PC-9 (cell line): Measurements from ENCODE around the gene ZNF609. TPM values are rescaled to one million over a fixed set of nuclear protein-coding genes. Genes with fewer than 3 reads are reported as not detected.

Source experiments
- BruUV-seq: library from RNA; stranded (reverse); fragments of 400-500 nt; replicated peaks from 2 replicates; lab custom pipeline; 2021; lab: Mats Ljungman, UMichigan
- CTCF ChIA-PET: fragments of 300-600 bp; sonication (Branson Sonifier 250); formaldehyde crosslinking; loops from one replicate; lab custom pipeline; 2022; ENCODE audit warnings: antibody characterized with exemption; lab: Charles Lee
- POLR2A ChIA-PET: fragments of 300-600 bp; sonication (Branson Sonifier 250); formaldehyde crosslinking; loops from one replicate; lab custom pipeline; 2022; ENCODE audit warnings: antibody characterized with exemption; ENCODE audit not compliant: unreplicated experiment; lab: Charles Lee
- DNase-seq, 2 experiments: peaks; one replicate each; pipeline versions ENCODE4 v3.0.0 to v3.0.0-alpha.2; 2015 to 2022; ENCODE audit warnings: mixed read lengths in 1 of 2
- H2AFZ ChIP-seq: fragments of 200-600 bp; sonication (generic); 2 replicates; pipeline ENCODE4 v1.8.1; 2017; ENCODE audit warnings: antibody characterized with exemption
- H3F3A ChIP-seq: fragments of 200-600 bp; sonication (generic); 2 replicates; pipeline ENCODE4 v1.8.1; 2017; ENCODE audit warnings: antibody characterized with exemption, mild to moderate bottlenecking, low read depth; ENCODE audit not compliant: insufficient read depth
- H3K27ac ChIP-seq: fragments of 200-600 bp; sonication (generic); 2 replicates; pipeline ENCODE4 v1.6.1; 2016; ENCODE audit warnings: mixed run types
- H3K27me3 ChIP-seq: fragments of 200-600 bp; sonication (generic); 2 replicates; pipeline ENCODE4 v1.6.1; 2016; ENCODE audit warnings: low read depth, mixed run types; ENCODE audit not compliant: insufficient read depth
- H3K36me3 ChIP-seq: fragments of 200-600 bp; sonication (generic); 2 replicates; pipeline ENCODE4 v1.6.1; 2016; ENCODE audit warnings: low read depth, mixed run types
- H3K4me1 ChIP-seq: fragments of 200-600 bp; sonication (generic); replicated peaks from 2 replicates; pipeline ENCODE4 v1.6.1; 2016; ENCODE audit warnings: mixed run types; ENCODE audit not compliant: insufficient read depth
- H3K4me2 ChIP-seq: fragments of 200-600 bp; sonication (generic); 2 replicates; pipeline ENCODE4 v1.6.1; 2017; ENCODE audit warnings: mixed run types
- H3K4me3 ChIP-seq: fragments of 200-600 bp; sonication (generic); 2 replicates; pipeline ENCODE4 v1.6.1; 2016; ENCODE audit warnings: mixed run types
- H3K79me2 ChIP-seq: fragments of 200-600 bp; sonication (generic); 2 replicates; pipeline ENCODE4 v1.6.1; 2017; ENCODE audit warnings: low read depth, mixed run types
- H3K9me2 ChIP-seq: fragments of 200-600 bp; sonication (generic); 2 replicates; pipeline ENCODE4 v1.8.1; 2017; ENCODE audit warnings: mild to moderate bottlenecking; ENCODE audit not compliant: insufficient read depth
- H3K9me3 ChIP-seq: fragments of 200-600 bp; sonication (generic); 2 replicates; pipeline ENCODE4 v1.8.1; 2016; ENCODE audit warnings: low read depth; ENCODE audit not compliant: insufficient read depth
- H4K20me1 ChIP-seq: fragments of 200-600 bp; sonication (generic); 2 replicates; pipeline ENCODE4 v1.8.1; 2017; ENCODE audit not compliant: insufficient read depth
- EZH2 ChIP-seq: fragments of 200-600 bp; sonication (generic); IDR thresholded peaks from 2 replicates; pipeline ENCODE4 v1.8.0; 2017; ENCODE audit warnings: antibody characterized with exemption, low read depth
- intact Hi-C: fragments of 100-400 bp; cut with micrococcal nuclease; formaldehyde crosslinking; loops from one replicate; pipeline ENCODE4 v1.10.0; 2022; ENCODE audit not compliant: unreplicated experiment
- total RNA-seq: library from RNA; stranded (reverse); gene quantifications from 2 replicates; pipeline ENCODE4 v1.2.3, GENCODE V29; 2021
- TF ChIP-seq, protein P1 (sequence below): fragments of 200-600 bp; sonication (generic); conservative IDR thresholded peaks from 2 replicates; pipeline ENCODE4 v1.6.1; 2017; ENCODE audit warnings: mixed run types, antibody characterized with exemption, mild to moderate bottlenecking, moderate library complexity

ZNF609 gene
- total RNA-seq, 1 experiment from 2014 or later, result 38.6 TPM

GRCh38 chr15:64437982-64438381 lies 22.4 kb upstream of the ZNF609 start:
- Histone ChIP-seq H3K9me2 (no peaks in the 10 kb centered on the region), H3K79me2 (no peaks in the 10 kb centered on the region), H4K20me1 (no peaks in the 10 kb centered on the region), H3K4me1 (peaks cover 4% of the 10 kb centered on the region), H3F3A (peaks cover 4% of the 10 kb centered on the region; the same call in 1 of the 2 replicates), H3K36me3 (no peaks in the 10 kb centered on the region), H3K27me3 (no peaks in the 10 kb centered on the region), H3K4me2 (no peak overlapping the region), H3K9me3 (no peaks in the 10 kb centered on the region), H2AFZ (no peak overlapping the region), H3K27ac (no peak overlapping the region), H3K4me3 (no peak overlapping the region)
- TF ChIP-seq, protein P1, sequence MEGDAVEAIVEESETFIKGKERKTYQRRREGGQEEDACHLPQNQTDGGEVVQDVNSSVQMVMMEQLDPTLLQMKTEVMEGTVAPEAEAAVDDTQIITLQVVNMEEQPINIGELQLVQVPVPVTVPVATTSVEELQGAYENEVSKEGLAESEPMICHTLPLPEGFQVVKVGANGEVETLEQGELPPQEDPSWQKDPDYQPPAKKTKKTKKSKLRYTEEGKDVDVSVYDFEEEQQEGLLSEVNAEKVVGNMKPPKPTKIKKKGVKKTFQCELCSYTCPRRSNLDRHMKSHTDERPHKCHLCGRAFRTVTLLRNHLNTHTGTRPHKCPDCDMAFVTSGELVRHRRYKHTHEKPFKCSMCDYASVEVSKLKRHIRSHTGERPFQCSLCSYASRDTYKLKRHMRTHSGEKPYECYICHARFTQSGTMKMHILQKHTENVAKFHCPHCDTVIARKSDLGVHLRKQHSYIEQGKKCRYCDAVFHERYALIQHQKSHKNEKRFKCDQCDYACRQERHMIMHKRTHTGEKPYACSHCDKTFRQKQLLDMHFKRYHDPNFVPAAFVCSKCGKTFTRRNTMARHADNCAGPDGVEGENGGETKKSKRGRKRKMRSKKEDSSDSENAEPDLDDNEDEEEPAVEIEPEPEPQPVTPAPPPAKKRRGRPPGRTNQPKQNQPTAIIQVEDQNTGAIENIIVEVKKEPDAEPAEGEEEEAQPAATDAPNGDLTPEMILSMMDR, result no peak
- TF ChIP-seq EZH2, result no peak
- DNase-seq, result no peak
- BruUV-seq, result no TSS peak
- CTCF ChIA-PET, result no interaction called here
- POLR2A ChIA-PET, result no interaction called here
- intact Hi-C loops, result no loop called here

DNA sequence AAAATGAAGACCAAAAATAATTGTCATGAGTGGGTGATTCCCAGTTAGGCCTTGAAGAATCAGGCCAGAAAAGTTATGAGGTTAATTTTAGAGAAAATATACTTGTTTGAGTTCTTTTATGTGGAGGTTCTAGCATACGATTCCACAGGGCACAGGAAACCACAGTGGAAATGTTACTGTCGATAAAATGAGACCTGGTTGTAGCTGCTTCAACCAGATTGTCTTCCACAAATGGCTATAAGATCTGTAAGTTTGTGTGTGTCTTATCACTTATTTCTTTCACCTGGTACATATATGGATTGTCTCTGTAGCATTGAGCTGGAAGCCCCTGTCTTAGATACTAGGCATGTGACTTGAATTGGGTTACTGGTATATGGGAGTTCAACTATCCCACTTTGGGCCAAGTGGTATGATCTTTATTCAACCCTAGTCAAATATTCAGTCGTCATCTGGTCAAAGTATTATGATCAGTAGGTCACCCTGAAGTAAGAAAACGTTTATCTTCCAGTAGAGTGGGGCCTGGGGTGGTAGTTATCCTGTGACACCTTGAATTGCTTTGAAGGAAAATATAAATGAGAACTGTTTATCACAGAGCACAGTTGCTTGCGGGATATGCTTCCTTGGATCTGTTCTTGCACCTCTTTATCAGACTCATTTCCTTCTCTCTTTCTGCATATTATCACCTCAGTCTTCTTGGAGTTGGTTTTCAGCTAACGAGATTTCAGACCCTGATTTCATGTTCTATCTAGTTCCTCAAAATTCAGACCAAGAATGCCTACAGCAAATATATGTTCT lies 21.5 kb upstream of the ZNF609 start:
- CTCF ChIA-PET, result no interaction called here
- intact Hi-C loops, result no loop called here
- Histone ChIP-seq H3K9me2 (no peaks in the 10 kb centered on the region), H3K4me1 (peaks cover 13% of the 10 kb centered on the region), H3K4me2 (no peak overlapping the region), H2AFZ (no peak overlapping the region), H3K27me3 (no peaks in the 10 kb centered on the region), H3K4me3 (no peak overlapping the region), H4K20me1 (no peaks in the 10 kb centered on the region), H3K79me2 (no peaks in the 10 kb centered on the region), H3K9me3 (no peaks in the 10 kb centered on the region), H3K27ac (no peak overlapping the region), H3K36me3 (no peaks in the 10 kb centered on the region), H3F3A (peaks cover 13% of the 10 kb centered on the region)
- POLR2A ChIA-PET, result no interaction called here
- no TSS peak for BruUV-seq
- no peak for DNase-seq
- TF ChIP-seq, protein P1, result no peak
- no peak for TF ChIP-seq EZH2

DNA sequence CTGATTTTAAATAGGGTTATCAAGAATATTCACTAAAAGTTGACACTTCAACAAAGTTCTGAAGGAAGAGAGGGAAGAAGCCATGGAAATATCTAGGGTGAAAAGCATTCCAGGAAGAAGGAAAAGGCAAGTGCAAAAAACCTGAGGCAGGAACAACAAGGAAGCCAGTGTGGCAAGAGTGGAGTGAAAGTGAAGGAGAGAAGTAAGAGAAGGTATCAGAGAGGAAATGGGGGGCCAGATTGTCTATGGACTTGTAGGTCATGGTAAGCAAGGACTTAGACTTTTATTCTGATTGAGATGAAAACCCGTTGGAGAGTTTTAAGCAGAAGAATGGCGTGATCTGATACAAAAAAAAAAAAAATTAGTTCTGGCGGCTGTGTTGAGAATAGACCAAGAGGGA lies 18.5 kb upstream of the ZNF609 start:
- H4K20me1 ChIP-seq, result no peaks in the 10 kb centered on the region
- H3K9me2 ChIP-seq, result no peaks in the 10 kb centered on the region
- no peak overlapping the region for H3K27ac ChIP-seq
- ChIA-PET CTCF (no interaction called here), POLR2A (no interaction called here)
- H3K36me3 ChIP-seq, result no peaks in the 10 kb centered on the region; the same call in 1 of the 2 replicates
- H3K4me2 ChIP-seq, result no peak overlapping the region
- no TSS peak for BruUV-seq
- H3K9me3 ChIP-seq, result no peaks in the 10 kb centered on the region
- H3K27me3 ChIP-seq, result no peaks in the 10 kb centered on the region
- H3K4me1 ChIP-seq, result peaks cover 25% of the 10 kb centered on the region
- H3K79me2 ChIP-seq, result no peaks in the 10 kb centered on the region
- H3K4me3 ChIP-seq, result no peak overlapping the region
- no peak for TF ChIP-seq EZH2
- TF ChIP-seq, protein P1, result no peak
- DNase-seq, result no peak
- intact Hi-C loops, result no loop called here
- peaks cover 27% of the 10 kb centered on the region for H3F3A ChIP-seq
- H2AFZ ChIP-seq, result no peak overlapping the region
